Hepatocyte (in vitro differentiated cells): ENCODE measurements around the gene BAZ2A.

Source experiments
- EZH2phosphoT487 ChIP-seq: fragments of 200-600 bp; sonication (generic); IDR thresholded peaks from one replicate; pipeline ENCODE4 v1.6.1; 2018; ENCODE audit warnings: antibody characterized with exemption, mild to moderate bottlenecking, low read depth, moderate library complexity; ENCODE audit not compliant: unreplicated experiment, severe bottlenecking
- TF ChIP-seq, protein P1 (sequence below): fragments of 200-600 bp; sonication (generic); IDR thresholded peaks from 2 replicates; pipeline ENCODE4 v1.5.1; 2016; ENCODE audit warnings: antibody characterized with exemption, mild to moderate bottlenecking; ENCODE audit not compliant: poor library complexity

DNA sequence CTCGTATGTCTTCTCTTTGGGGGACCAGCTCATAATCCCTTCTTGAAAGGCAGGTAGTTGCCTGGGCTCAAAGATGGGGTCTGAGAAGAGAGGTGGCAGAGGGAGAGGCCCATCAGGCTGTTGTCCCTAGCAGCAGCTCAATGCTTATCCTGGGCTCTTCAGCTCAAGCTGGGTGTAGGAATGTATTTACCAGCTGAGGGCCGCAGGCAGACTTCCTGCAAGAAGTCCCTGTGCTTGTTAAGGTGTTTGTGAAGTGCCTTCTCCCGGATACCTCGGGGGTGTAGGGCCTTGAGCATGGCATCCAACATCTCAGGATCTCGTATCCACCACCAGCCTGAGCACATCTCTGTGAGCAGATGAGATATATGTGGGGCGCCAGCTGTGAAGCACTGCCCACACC lies 29.4 kb downstream of the BAZ2A start:
- TF ChIP-seq, protein P1, sequence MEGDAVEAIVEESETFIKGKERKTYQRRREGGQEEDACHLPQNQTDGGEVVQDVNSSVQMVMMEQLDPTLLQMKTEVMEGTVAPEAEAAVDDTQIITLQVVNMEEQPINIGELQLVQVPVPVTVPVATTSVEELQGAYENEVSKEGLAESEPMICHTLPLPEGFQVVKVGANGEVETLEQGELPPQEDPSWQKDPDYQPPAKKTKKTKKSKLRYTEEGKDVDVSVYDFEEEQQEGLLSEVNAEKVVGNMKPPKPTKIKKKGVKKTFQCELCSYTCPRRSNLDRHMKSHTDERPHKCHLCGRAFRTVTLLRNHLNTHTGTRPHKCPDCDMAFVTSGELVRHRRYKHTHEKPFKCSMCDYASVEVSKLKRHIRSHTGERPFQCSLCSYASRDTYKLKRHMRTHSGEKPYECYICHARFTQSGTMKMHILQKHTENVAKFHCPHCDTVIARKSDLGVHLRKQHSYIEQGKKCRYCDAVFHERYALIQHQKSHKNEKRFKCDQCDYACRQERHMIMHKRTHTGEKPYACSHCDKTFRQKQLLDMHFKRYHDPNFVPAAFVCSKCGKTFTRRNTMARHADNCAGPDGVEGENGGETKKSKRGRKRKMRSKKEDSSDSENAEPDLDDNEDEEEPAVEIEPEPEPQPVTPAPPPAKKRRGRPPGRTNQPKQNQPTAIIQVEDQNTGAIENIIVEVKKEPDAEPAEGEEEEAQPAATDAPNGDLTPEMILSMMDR, result no peak
- TF ChIP-seq EZH2phosphoT487, result no peak
